ENCODE data around the gene ELOVL4.

ELOVL4 gene

DNA sequence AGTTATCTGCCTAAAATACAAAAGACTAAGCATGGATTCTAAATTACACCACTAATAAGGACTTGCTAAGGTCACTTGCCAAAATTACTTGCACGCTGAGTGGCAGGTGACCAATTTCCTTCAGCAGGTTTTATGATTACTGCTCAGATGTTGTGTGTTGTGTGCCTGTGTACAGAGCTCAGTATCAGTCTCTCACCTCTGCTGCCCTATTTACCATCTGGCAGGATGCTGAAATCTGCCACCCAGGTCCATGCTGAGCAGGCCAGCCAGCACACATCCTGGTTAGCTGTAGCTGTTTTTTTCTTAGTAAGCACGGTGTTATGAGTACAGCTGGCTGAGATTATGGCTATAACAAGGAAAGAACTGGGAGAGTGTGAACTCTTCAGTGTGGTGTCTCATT is 34.0 kb downstream of the ELOVL4 start:
- H4K20me1 ChIP-seq (ENCODE audit: insufficient read depth, low read length) = no peaks in the 10 kb centered on the region
- no peak overlapping the region for H3K4me2 ChIP-seq (ENCODE audit: low read length)
- no peak overlapping the region for H2AFZ ChIP-seq (ENCODE audit: low read depth, low read length)
- no peaks in the 10 kb centered on the region for H3K4me1 ChIP-seq (ENCODE audit: low read length)
- H3K79me2 ChIP-seq (ENCODE audit: low read length) = no peaks in the 10 kb centered on the region
- no peaks in the 10 kb centered on the region for H3K36me3 ChIP-seq (replicated peaks; ENCODE audit: low read depth, low read length)
- no peaks in the 10 kb centered on the region for H3K9me3 ChIP-seq (ENCODE audit: insufficient read depth, low read length)
- H3K27me3 ChIP-seq (ENCODE audit: low read depth, low read length) = no peaks in the 10 kb centered on the region
- TF ChIP-seq, protein P1, sequence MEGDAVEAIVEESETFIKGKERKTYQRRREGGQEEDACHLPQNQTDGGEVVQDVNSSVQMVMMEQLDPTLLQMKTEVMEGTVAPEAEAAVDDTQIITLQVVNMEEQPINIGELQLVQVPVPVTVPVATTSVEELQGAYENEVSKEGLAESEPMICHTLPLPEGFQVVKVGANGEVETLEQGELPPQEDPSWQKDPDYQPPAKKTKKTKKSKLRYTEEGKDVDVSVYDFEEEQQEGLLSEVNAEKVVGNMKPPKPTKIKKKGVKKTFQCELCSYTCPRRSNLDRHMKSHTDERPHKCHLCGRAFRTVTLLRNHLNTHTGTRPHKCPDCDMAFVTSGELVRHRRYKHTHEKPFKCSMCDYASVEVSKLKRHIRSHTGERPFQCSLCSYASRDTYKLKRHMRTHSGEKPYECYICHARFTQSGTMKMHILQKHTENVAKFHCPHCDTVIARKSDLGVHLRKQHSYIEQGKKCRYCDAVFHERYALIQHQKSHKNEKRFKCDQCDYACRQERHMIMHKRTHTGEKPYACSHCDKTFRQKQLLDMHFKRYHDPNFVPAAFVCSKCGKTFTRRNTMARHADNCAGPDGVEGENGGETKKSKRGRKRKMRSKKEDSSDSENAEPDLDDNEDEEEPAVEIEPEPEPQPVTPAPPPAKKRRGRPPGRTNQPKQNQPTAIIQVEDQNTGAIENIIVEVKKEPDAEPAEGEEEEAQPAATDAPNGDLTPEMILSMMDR (IDR thresholded peaks at IDR 0.05; ENCODE audit: low read depth, low read length) = no peak
- no peak for TF ChIP-seq EZH2phosphoT487 (IDR thresholded peaks at IDR 0.05; ENCODE audit: low read depth)
- H3K27ac ChIP-seq (ENCODE audit: low read length) = no peak overlapping the region
- H3K9ac ChIP-seq (ENCODE audit: low read length) = no peak overlapping the region
- H3K4me3 ChIP-seq (ENCODE audit: low read length) = no peak overlapping the region

DNA sequence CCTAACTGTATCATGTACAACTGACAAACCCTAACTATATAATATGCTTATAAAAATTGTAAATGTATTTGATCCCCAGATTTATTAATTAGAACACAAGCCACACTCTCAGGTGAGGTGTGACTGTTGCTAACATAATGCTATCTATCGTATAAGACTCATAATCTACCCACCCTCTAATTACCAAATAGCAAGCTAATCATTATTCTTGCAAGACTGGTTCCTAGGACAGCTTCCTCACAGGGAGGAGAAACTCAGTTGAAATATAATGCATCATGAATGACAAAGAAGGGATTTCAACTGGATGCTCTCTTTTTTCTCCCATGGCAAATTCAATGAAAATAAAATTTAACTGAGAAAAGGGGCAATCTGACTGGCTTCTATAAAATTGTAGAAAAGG is 35.4 kb downstream of the ELOVL4 start:
- TF ChIP-seq, protein P1 (IDR thresholded peaks at IDR 0.05; ENCODE audit: low read depth, low read length) = no peak
- no peak for TF ChIP-seq EZH2phosphoT487 (IDR thresholded peaks at IDR 0.05; ENCODE audit: low read depth)

DNA sequence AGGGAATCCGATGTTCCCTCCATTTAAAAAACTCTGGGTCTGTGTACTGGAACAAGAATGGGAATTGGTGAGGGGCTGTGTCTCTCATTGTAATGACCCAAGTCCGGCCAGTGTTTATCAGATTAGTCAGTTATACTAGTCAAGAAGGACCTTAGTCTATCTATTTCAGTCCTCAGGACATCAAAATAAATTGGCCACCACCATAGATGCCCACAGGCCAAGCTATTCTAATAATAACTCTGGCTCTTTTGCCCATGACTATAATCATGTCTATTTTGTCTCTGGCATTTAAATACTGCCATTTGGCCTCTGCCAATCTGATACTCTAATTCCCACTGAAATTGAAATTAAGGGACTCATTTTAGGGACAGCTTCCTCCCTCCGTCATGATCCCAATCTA is 37.8 kb downstream of the ELOVL4 start:
- H3K79me2 ChIP-seq (ENCODE audit: low read length) = no peaks in the 10 kb centered on the region
- H3K4me1 ChIP-seq (ENCODE audit: low read length) = no peaks in the 10 kb centered on the region
- H3K27me3 ChIP-seq (ENCODE audit: low read depth, low read length) = peaks cover 9% of the 10 kb centered on the region; the same call in 1 of the 2 replicates
- no peak overlapping the region for H2AFZ ChIP-seq (ENCODE audit: low read depth, low read length)
- H3K4me2 ChIP-seq (ENCODE audit: low read length) = no peak overlapping the region
- no peak overlapping the region for H3K9ac ChIP-seq (ENCODE audit: low read length)
- TF ChIP-seq EZH2phosphoT487 (IDR thresholded peaks at IDR 0.05; ENCODE audit: low read depth) = no peak
- TF ChIP-seq, protein P1 (IDR thresholded peaks at IDR 0.05; ENCODE audit: low read depth, low read length) = no peak
- no peaks in the 10 kb centered on the region for H3K9me3 ChIP-seq (ENCODE audit: insufficient read depth, low read length)
- no peaks in the 10 kb centered on the region for H4K20me1 ChIP-seq (ENCODE audit: insufficient read depth, low read length)
- H3K27ac ChIP-seq (ENCODE audit: low read length) = no peak overlapping the region
- no peaks in the 10 kb centered on the region for H3K36me3 ChIP-seq (replicated peaks; ENCODE audit: low read depth, low read length)
- H3K4me3 ChIP-seq (ENCODE audit: low read length) = no peak overlapping the region

More for the DNA sequence above, 35.4 kb downstream of the ELOVL4 start:
- H3K9ac ChIP-seq (ENCODE audit: low read length) = no peak overlapping the region
- no peaks in the 10 kb centered on the region for H3K36me3 ChIP-seq (replicated peaks; ENCODE audit: low read depth, low read length)
- H3K79me2 ChIP-seq (ENCODE audit: low read length) = no peaks in the 10 kb centered on the region
- no peak overlapping the region for H3K27ac ChIP-seq (ENCODE audit: low read length)
- peaks cover 3% of the 10 kb centered on the region; the same call in 1 of the 2 replicates for H3K27me3 ChIP-seq (ENCODE audit: low read depth, low read length)
- H3K4me1 ChIP-seq (ENCODE audit: low read length) = no peaks in the 10 kb centered on the region
- no peak overlapping the region for H2AFZ ChIP-seq (ENCODE audit: low read depth, low read length)
- H3K4me2 ChIP-seq (ENCODE audit: low read length) = no peak overlapping the region
- H3K9me3 ChIP-seq (ENCODE audit: insufficient read depth, low read length) = no peaks in the 10 kb centered on the region
- H3K4me3 ChIP-seq (ENCODE audit: low read length) = no peak overlapping the region
- H4K20me1 ChIP-seq (ENCODE audit: insufficient read depth, low read length) = no peaks in the 10 kb centered on the region

DNA sequence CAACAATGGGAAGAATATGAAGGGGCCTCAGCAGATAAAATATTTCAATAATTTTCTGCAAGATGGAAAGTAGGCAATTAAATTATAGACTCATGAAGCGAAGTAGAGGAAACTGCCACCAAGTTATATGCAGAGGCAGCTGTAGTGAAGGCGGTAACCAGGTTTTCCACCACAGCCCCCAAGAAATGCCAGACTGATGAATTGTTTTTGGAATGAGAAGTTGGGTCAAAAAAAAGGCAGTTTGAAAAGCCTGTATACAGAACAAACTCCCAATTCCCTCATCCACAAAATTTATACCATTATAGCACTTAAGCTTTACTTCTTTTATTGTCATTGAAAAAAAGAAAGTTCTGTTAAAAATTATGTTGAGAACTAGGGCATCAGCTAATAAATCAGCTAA is 45.3 kb downstream of the ELOVL4 start:
- H3K79me2 ChIP-seq (ENCODE audit: low read length) = no peaks in the 10 kb centered on the region
- no peaks in the 10 kb centered on the region for H3K9me3 ChIP-seq (ENCODE audit: insufficient read depth, low read length)
- H3K4me3 ChIP-seq (ENCODE audit: low read length) = no peak overlapping the region
- H2AFZ ChIP-seq (ENCODE audit: low read depth, low read length) = no peak overlapping the region
- no peak for TF ChIP-seq EZH2phosphoT487 (IDR thresholded peaks at IDR 0.05; ENCODE audit: low read depth)
- TF ChIP-seq, protein P1 (IDR thresholded peaks at IDR 0.05; ENCODE audit: low read depth, low read length) = no peak
- peaks cover 6% of the 10 kb centered on the region; the same call in 1 of the 2 replicates for H3K27me3 ChIP-seq (ENCODE audit: low read depth, low read length)
- H3K4me1 ChIP-seq (ENCODE audit: low read length) = no peaks in the 10 kb centered on the region
- H4K20me1 ChIP-seq (ENCODE audit: insufficient read depth, low read length) = no peaks in the 10 kb centered on the region
- no peak overlapping the region for H3K27ac ChIP-seq (ENCODE audit: low read length)
- H3K36me3 ChIP-seq (replicated peaks; ENCODE audit: low read depth, low read length) = no peaks in the 10 kb centered on the region
- H3K9ac ChIP-seq (ENCODE audit: low read length) = no peak overlapping the region
- H3K4me2 ChIP-seq (ENCODE audit: low read length) = no peak overlapping the region
